K562 (cell line): ENCODE measurements around the gene CSE1L. TPM values are rescaled to one million over a fixed set of nuclear protein-coding genes. Genes with fewer than 3 reads are reported as not detected.
A peak's percentile ranks its signal among the peaks of the same experiment; 100 is the strongest.

ENCODE experiments used
- BHLHE40 ChIP-seq: IDR thresholded peaks from 2 replicates; pipeline ENCODE4 v1.6.1; 2011; ENCODE audit warnings: low read length, improper control_type of control experiment
- DNMT1 ChIP-seq: fragments of 450-650 bp; IDR thresholded peaks from 2 replicates; pipeline ENCODE4 v1.6.1; 2016; ENCODE audit warnings: antibody characterized with exemption, mild to moderate bottlenecking
- GABPB1 ChIP-seq: sonication (generic); formaldehyde crosslinking; IDR thresholded peaks from 2 replicates; pipeline ENCODE4 v1.8.0; 2022; ENCODE audit warnings: mild to moderate bottlenecking, missing genetic modification reagents
- KDM4B ChIP-seq, 2 experiments: fragments of 450-650 bp in 1 of 2; sonication (generic) in 1 of 2; IDR thresholded peaks; 2 replicates each; pipeline ENCODE4 v1.6.1; 2016 to 2017; ENCODE audit warnings: borderline replicate concordance in 2 of 2, antibody characterized with exemption in 1 of 2, low read depth in 1 of 2, mild to moderate bottlenecking in 1 of 2
- MEF2A ChIP-seq: IDR thresholded peaks from 2 replicates; pipeline ENCODE4 v1.6.1; 2011; ENCODE audit warnings: low read depth, mild to moderate bottlenecking, low read length, moderate library complexity; ENCODE audit not compliant: control insufficient read depth
- NFIC ChIP-seq: fragments of 450-650 bp; IDR thresholded peaks from 2 replicates; pipeline ENCODE4 v1.6.1; 2017; ENCODE audit warnings: mild to moderate bottlenecking, inconsistent platforms
- SMAD1 ChIP-seq: fragments of 150-350 bp; IDR thresholded peaks from 2 replicates; pipeline ENCODE4 v1.6.1; 2014; ENCODE audit warnings: low read length, low read depth; ENCODE audit not compliant: partially characterized antibody
- TCF3 ChIP-seq: sonication (generic); formaldehyde crosslinking; IDR thresholded peaks from 2 replicates; pipeline ENCODE4 v1.4.0; 2020; ENCODE audit warnings: mild to moderate bottlenecking, missing genetic modification reagents
- THAP7 ChIP-seq: fragments of 250-450 bp; sonication (Bioruptor Pico); IDR thresholded peaks from 2 replicates; pipeline ENCODE4 v1.5.0; 2021
- TRIM25 ChIP-seq: fragments of 450-650 bp; IDR thresholded peaks from 2 replicates; pipeline ENCODE4 v1.7.0; 2016; ENCODE audit warnings: borderline replicate concordance
- UBTF ChIP-seq, 2 experiments: IDR thresholded peaks; 2 replicates each; pipeline ENCODE4 v1.6.1; 2012; ENCODE audit warnings: improper control_type of control experiment in 2 of 2, low read depth in 2 of 2, low read length in 2 of 2, borderline replicate concordance in 1 of 2
- XRCC3 ChIP-seq: fragments of 450-650 bp; IDR thresholded peaks from 2 replicates; pipeline ENCODE4 v1.6.1; 2017; ENCODE audit warnings: mild to moderate bottlenecking, moderate library complexity
- ZBTB1 ChIP-seq: sonication (generic); formaldehyde crosslinking; IDR thresholded peaks from 2 replicates; pipeline ENCODE4 v1.8.1; 2023; ENCODE audit warnings: missing genetic modification reagents, low read depth, mild to moderate bottlenecking, borderline replicate concordance
- ZBTB2 ChIP-seq: fragments of 450-650 bp; IDR thresholded peaks from 2 replicates; pipeline ENCODE4 v1.6.1; 2016; ENCODE audit warnings: antibody characterized with exemption
- ZBTB33 ChIP-seq: sonication (generic); formaldehyde crosslinking; IDR thresholded peaks from 2 replicates; pipeline ENCODE4 v1.8.1; 2023; ENCODE audit warnings: mild to moderate bottlenecking, missing genetic modification reagents
- ZBTB7A ChIP-seq: IDR thresholded peaks from 2 replicates; pipeline ENCODE4 v1.6.1; 2011; ENCODE audit warnings: low read depth, mild to moderate bottlenecking, low read length, moderate library complexity, borderline replicate concordance; ENCODE audit not compliant: control insufficient read depth
- ZEB2 ChIP-seq: fragments of 450-650 bp; IDR thresholded peaks from 2 replicates; pipeline ENCODE4 v1.6.1; 2016
- ZNF583 ChIP-seq: fragments of 250-450 bp; sonication (Bioruptor Pico); IDR thresholded peaks from 2 replicates; pipeline ENCODE4 v1.4.0; 2020
- ZSCAN29 ChIP-seq: fragments of 450-650 bp; IDR thresholded peaks from 2 replicates; pipeline ENCODE4 v1.6.1; 2017
- polyA plus RNA-seq, 8 experiments: library from polyadenylated mRNA; depleted of rRNA in 4 of 8; stranded (reverse) in 5 of 8; unstranded in 3 of 8; fragments of >200 nt; fragmentation: Nextera tagmentation in 2 of 8; fragmentation: Illumina TruSeq in 1 of 8; extraction: Ambion mirVana in 2 of 8; extraction: Trizol in 1 of 8; gene quantifications; 2 replicates each; pipeline versions ENCODE4 v1.2.1 to v1.2.3, GENCODE V29; 2011 to 2014; ENCODE audit warnings: inconsistent platforms in 1 of 8, missing spikeins in 1 of 8
- total RNA-seq, 7 experiments: library from RNA; depleted of rRNA in 6 of 7; stranded (reverse); fragments of >200 nt in 6 of 7; fragmentation: Illumina TruSeq in 2 of 7; extraction: Trizol in 2 of 7; gene quantifications; 2 replicates each; pipeline versions ENCODE4 v1.2.1 to v1.2.3, GENCODE V29; 2011 to 2021; ENCODE audit warnings: low replicate concordance in 1 of 7

The CSE1L gene
- total and polyA plus RNA-seq, 9 of the 15 experiments (the other 6 are each of a cell fraction or from before 2014, with no cell fraction given): 138 to 280 (median 209) TPM

- peak; percentile 20 for TF ChIP-seq NFIC
- no peak; the same call in 1 of the 2 replicates for TF ChIP-seq ZBTB1 (CRISPR knock-in tag)
- peak; percentile 81 for TF ChIP-seq GABPB1 (CRISPR knock-in tag)
- TF ChIP-seq UBTF (IDR thresholded peaks at IDR 0.05; ENCODE audit: borderline replicate concordance in 1 of 2, low read depth in 2 of 2, low read length in 2 of 2): 0 out of 4 replicates have a peak, but pooled peaks of 1 of the 2 experiments have one; percentile 39
- TF ChIP-seq TRIM25: no peak
- TF ChIP-seq DNMT1: no peak
- peak; percentile 6; the same call in 1 of the 2 replicates for TF ChIP-seq TCF3 (CRISPR knock-in tag)
- 0 out of 2 replicates have a peak, but pooled peaks have one; percentile 74 for TF ChIP-seq ZBTB2
- TF ChIP-seq MEF2A: no peak
- no peak for TF ChIP-seq THAP7
- TF ChIP-seq ZNF583 (CRISPR knock-in tag): no peak
- TF ChIP-seq ZBTB7A: peak; percentile 6; the same call in 1 of the 2 replicates
- no peak for TF ChIP-seq KDM4B (IDR thresholded peaks at IDR 0.05; ENCODE audit: borderline replicate concordance in 2 of 2, low read depth in 1 of 2)
- peak; percentile 85 for TF ChIP-seq SMAD1
- TF ChIP-seq XRCC3: no peak
- no peak for TF ChIP-seq ZSCAN29
- TF ChIP-seq BHLHE40: peak; percentile 39; the same call in 1 of the 2 replicates
- TF ChIP-seq ZBTB33 (CRISPR knock-in tag): peak; percentile 42; the same call in 1 of the 2 replicates
- no peak for TF ChIP-seq ZEB2
These were observed at the start of gene CSE1L (continued) for GRCh38 chr20:49046087-49046900.
